ENCODE results near the gene USP7. TPM values are rescaled to one million over a fixed set of nuclear protein-coding genes. Genes with fewer than 3 reads are reported as not detected.

Gene USP7
- total and polyA plus RNA-seq, 2 donors, result 39.1 to 100 TPM

DNA sequence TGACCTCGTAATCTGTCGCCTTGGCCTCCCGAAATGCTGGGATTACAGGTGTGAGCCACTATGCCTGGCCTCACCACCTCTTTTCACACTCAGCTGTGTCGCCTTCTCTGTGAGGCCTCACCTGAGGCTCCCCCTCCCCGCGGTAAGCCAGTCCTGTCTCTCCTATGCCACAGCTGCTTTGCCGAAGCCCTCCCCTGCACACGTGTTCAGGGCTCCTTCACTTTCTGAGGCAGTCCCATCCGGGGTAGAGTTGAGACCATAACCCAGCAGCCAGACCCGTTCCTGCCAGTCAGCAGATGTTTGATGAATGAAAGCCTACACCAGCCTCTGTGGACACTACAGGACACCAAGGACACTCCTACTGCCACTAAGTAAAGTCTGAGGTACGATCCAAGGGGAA lies 10.6 kb downstream of the USP7 start:
- Histone ChIP-seq H3K4me1 (ENCODE audit: insufficient read depth) (peaks cover 5% of the 10 kb centered on the region), H3K27ac (ENCODE audit: low read depth) (no peak overlapping the region), H3K36me3 (ENCODE audit: insufficient read depth) (no peaks in the 10 kb centered on the region), H3K4me3 (ENCODE audit: low read depth, low read length) (no peak overlapping the region)
- no peak for DNase-seq (ENCODE audit: extremely low spot score)
- WGBS, result 81% methylated on average over 11 of the region's 11 CpGs

DNA sequence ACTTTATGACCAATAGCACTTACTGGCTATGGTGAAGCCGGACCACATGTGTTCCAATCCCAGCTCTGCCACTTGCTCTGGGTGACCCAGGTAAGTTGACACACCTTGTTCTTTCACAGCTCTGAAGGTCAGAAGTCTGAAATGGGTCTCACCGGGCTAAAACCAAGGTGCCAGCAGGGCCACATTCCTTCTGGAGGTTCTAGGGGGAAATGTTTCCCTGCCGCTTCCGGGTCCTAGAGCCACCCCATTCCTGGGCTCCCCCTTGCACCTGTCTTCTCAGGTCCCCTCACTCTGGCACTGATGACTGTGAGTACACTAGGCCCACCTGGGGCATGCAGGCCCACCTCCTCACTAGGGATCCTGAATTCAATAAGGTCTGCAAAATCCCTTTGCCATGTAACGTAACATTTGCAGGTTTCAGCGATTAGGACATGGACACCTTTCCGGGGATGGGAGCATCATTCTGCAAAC lies 11.4 kb downstream of the USP7 start:
- no peak overlapping the region for H3K4me3 ChIP-seq (ENCODE audit: low read depth, low read length)
- DNase-seq (ENCODE audit: extremely low spot score), result no peak

GRCh38 chr16:8951447-8952280 lies 12.0 kb downstream of the USP7 start:
- no peak overlapping the region for H3K27ac ChIP-seq (ENCODE audit: low read depth)
- DNase-seq (ENCODE audit: extremely low spot score), result no peak
- peaks cover 4% of the 10 kb centered on the region for H3K4me1 ChIP-seq (ENCODE audit: insufficient read depth)
- no peak overlapping the region for H3K4me3 ChIP-seq (ENCODE audit: low read depth, low read length)
- WGBS, result 72% methylated on average over 14 of the region's 14 CpGs
- H3K36me3 ChIP-seq (ENCODE audit: insufficient read depth), result no peaks in the 10 kb centered on the region

More for the DNA sequence above, 11.4 kb downstream of the USP7 start:
- peaks cover 4% of the 10 kb centered on the region for H3K4me1 ChIP-seq (ENCODE audit: insufficient read depth)
- H3K27ac ChIP-seq (ENCODE audit: low read depth), result no peak overlapping the region
- 92% methylated on average over 7 of the region's 7 CpGs for WGBS
- no peaks in the 10 kb centered on the region for H3K36me3 ChIP-seq (ENCODE audit: insufficient read depth)

DNA sequence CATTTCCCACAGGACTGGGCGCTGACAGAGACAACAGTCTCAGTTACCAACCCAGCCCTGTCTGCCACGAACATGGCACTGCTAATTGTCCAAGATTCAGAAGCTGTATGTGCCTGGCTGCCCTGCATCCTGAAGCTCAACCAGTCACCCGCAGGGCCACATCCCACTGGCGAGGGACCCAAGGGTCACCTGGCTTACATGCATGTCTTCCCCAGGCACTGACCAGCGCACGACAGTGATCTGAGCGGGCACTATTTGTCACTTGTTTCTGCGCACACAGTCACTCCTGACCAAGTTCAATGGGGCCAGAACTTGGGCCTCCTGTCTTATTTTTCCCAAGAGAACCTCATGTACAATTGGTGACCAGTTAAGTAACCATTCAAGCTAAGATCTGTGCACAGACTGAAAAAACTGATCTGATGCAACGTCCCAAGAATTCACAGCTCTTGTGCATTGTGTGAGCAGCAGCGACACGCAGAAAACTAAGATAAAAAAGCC lies 13.1 kb downstream of the USP7 start:
- Histone ChIP-seq H3K4me1 (ENCODE audit: insufficient read depth) (peaks cover 4% of the 10 kb centered on the region), H3K27ac (ENCODE audit: low read depth) (no peak overlapping the region), H3K4me3 (ENCODE audit: low read depth, low read length) (no peak overlapping the region), H3K36me3 (ENCODE audit: insufficient read depth) (no peaks in the 10 kb centered on the region)
- no peak for DNase-seq (ENCODE audit: extremely low spot score)
- 64% methylated on average over 11 of the region's 11 CpGs for WGBS

DNA sequence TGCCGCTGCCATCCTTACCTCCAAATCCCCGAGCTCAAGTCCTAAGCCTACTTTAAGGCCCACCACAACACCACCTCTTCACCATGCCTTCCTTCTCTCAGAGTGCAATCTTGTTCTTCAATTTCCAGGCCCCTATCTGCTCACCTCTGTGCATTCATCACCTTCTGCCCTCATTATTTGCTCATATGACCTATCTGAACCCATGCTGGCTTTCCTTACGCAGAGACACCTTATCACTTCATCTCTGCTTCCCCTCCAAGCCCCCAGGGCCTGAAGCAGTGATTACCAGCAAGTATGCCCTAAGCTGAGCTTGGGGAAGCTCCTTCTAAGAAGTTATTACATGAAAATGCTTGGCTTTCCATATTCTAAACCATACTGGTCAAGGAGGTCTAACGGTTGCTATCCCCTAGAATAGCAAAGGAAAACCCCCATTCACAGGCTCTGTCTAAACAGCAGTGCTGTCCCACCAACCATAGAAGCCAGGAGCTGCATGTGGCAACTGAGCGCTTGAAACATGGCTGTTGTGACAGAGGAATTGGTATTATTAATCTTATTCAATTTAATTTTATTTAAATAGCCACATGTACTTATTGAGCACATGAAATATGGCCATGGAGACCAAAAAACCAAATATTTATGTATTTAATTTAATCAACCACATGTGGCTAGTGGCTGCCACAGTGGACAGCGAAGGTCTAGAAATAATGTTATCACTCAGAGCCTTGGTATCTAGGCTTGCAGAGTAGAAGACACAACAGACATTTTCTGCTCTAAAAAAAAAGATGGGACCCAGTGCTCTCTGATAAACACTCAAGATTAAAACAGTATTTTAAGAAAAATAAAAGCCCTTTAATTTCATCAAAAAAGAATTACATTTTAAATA lies 13.9 kb downstream of the USP7 start:
- peaks cover 4% of the 10 kb centered on the region for H3K4me1 ChIP-seq (ENCODE audit: insufficient read depth)
- WGBS, result 78% methylated on average over 6 of the region's 6 CpGs

DNA sequence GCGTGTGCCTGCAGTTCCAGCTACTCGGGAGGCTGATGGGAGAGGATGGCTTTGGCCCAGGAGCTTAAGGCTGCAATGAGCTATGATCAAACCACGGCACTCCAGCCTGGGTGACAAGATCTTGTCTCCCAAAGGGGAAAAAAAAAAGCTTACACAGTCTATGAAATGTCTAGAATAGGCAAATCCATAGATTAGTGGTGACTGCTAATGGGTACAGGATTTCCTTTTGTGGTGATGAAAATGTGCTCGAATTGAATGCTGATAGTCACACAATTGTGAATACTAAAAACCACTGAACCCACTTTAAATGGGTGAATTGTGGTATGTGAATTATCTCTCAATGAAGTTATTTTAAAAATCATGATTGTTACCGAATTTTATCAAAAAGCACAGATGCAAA lies 14.9 kb downstream of the USP7 start:
- H3K4me3 ChIP-seq (ENCODE audit: low read depth, low read length), result no peak overlapping the region
- 78% methylated on average over 5 of the region's 5 CpGs for WGBS
- no peak overlapping the region for H3K27ac ChIP-seq (ENCODE audit: low read depth)
- peaks cover 6% of the 10 kb centered on the region for H3K4me1 ChIP-seq (ENCODE audit: insufficient read depth)
- H3K36me3 ChIP-seq (ENCODE audit: insufficient read depth), result no peaks in the 10 kb centered on the region
- no peak for DNase-seq (ENCODE audit: extremely low spot score)

More for the DNA sequence above, 13.9 kb downstream of the USP7 start:
- Histone ChIP-seq H3K27ac (ENCODE audit: low read depth) (no peak overlapping the region), H3K36me3 (ENCODE audit: insufficient read depth) (no peaks in the 10 kb centered on the region), H3K4me3 (ENCODE audit: low read depth, low read length) (no peak overlapping the region)
- no peak for DNase-seq (ENCODE audit: extremely low spot score)

GRCh38 chr16:8948069-8948593 lies 15.6 kb downstream of the USP7 start:
- no peak overlapping the region for H3K4me3 ChIP-seq (ENCODE audit: low read depth, low read length)
- WGBS, result 89% methylated on average over 6 of the region's 6 CpGs
- H3K36me3 ChIP-seq (ENCODE audit: insufficient read depth), result no peaks in the 10 kb centered on the region
- peaks cover 6% of the 10 kb centered on the region for H3K4me1 ChIP-seq (ENCODE audit: insufficient read depth)
- no peak for DNase-seq (ENCODE audit: extremely low spot score)
- no peak overlapping the region for H3K27ac ChIP-seq (ENCODE audit: low read depth)

DNA sequence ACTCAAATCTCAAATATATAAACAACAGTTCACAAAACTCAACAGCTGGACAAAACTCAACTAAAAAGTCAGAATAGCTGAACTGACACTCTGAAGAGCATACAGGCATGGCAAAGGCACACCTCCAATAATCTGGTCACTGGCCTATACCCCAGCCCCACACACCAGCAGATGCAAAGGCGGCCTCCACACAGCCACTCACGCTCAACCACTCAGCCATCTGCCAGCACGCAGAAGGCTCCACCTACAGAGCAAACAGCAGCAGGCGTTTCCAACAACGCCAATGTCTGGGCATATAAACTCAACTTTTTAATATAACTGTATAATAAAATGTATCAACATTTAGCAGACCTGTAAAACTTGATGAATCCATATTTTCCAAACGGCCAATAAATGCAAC lies 17.2 kb downstream of the USP7 start:
- DNase-seq (ENCODE audit: extremely low spot score), result no peak
- WGBS, result 41% methylated on average over 6 of the region's 6 CpGs
- no peaks in the 10 kb centered on the region for H3K36me3 ChIP-seq (ENCODE audit: insufficient read depth)
- peaks cover 6% of the 10 kb centered on the region for H3K4me1 ChIP-seq (ENCODE audit: insufficient read depth)
- H3K27ac ChIP-seq (ENCODE audit: low read depth), result no peak overlapping the region
- H3K4me3 ChIP-seq (ENCODE audit: low read depth, low read length), result no peak overlapping the region

GRCh38 chr16:8945626-8946296 lies 17.9 kb downstream of the USP7 start:
- Histone ChIP-seq H3K27ac (ENCODE audit: low read depth) (no peak overlapping the region), H3K4me1 (ENCODE audit: insufficient read depth) (peaks cover 3% of the 10 kb centered on the region), H3K4me3 (ENCODE audit: low read depth, low read length) (no peak overlapping the region), H3K36me3 (ENCODE audit: insufficient read depth) (no peaks in the 10 kb centered on the region)
- DNase-seq (ENCODE audit: extremely low spot score), result no peak
- WGBS, result 88% methylated on average over 3 of the region's 3 CpGs

GRCh38 chr16:8943966-8944759 lies 19.5 kb downstream of the USP7 start:
- DNase-seq (ENCODE audit: extremely low spot score), result no peak
- 65% methylated on average over 5 of the region's 5 CpGs for WGBS
- no peak overlapping the region for H3K4me3 ChIP-seq (ENCODE audit: low read depth, low read length)
- peaks cover 3% of the 10 kb centered on the region for H3K4me1 ChIP-seq (ENCODE audit: insufficient read depth)
- no peaks in the 10 kb centered on the region for H3K36me3 ChIP-seq (ENCODE audit: insufficient read depth)
- H3K27ac ChIP-seq (ENCODE audit: low read depth), result no peak overlapping the region

- Histone ChIP-seq H3K27ac (ENCODE audit: low read depth) (no peak overlapping the region), H3K4me1 (ENCODE audit: insufficient read depth) (peaks cover 1% of the 10 kb centered on the region), H3K36me3 (ENCODE audit: insufficient read depth) (no peaks in the 10 kb centered on the region), H3K4me3 (ENCODE audit: low read depth, low read length) (no peak overlapping the region)
- no peak for DNase-seq (ENCODE audit: extremely low spot score)
- 70% methylated on average over 14 of the region's 14 CpGs for WGBS
These were observed 20.5 kb downstream of the USP7 start for GRCh38 chr16:8943001-8943763.

- no peak for DNase-seq (ENCODE audit: extremely low spot score)
- no peak overlapping the region for H3K4me3 ChIP-seq (ENCODE audit: low read depth, low read length)
- H3K27ac ChIP-seq (ENCODE audit: low read depth), result no peak overlapping the region
- no peaks in the 10 kb centered on the region for H3K36me3 ChIP-seq (ENCODE audit: insufficient read depth)
- H3K4me1 ChIP-seq (ENCODE audit: insufficient read depth), result peaks cover 3% of the 10 kb centered on the region
- WGBS, result 82% methylated on average over 10 of the region's 11 CpGs
These were observed 21.9 kb downstream of the USP7 start for GRCh38 chr16:8941718-8942344.

Measured in urinary bladder (tissue), 4 donors.